Measurements from ENCODE around the gene WDR5. TPM values are rescaled to one million over a fixed set of nuclear protein-coding genes. Genes with fewer than 3 reads are reported as not detected.

Gene WDR5
- total and polyA plus RNA-seq, 10 of the 15 experiments (the other 5 are each of a cell fraction or from before 2014, with no cell fraction given) = 1.4 to 43.7 (median 33.2) TPM

GRCh38 chr9:134099123-134099761 is 36.6 kb upstream of the WDR5 start:
- DNase-seq (ENCODE audit: low read depth, low spot score) (peak; percentile 24), ATAC-seq (peak; percentile 93), FAIRE-seq (peak; percentile 84)
- TF ChIP-seq CTCF (IDR thresholded peaks at IDR 0.05 in 2 of 3, conservative IDR thresholded peaks at IDR 0.05 in 1 of 3; ENCODE audit: control insufficient read depth in 2 of 3, extremely low read depth in 1 of 3, insufficient read depth in 1 of 3, low read depth in 3 of 3, low read length in 3 of 3) (peak; percentile 84 to 86 (median 84)), FOXM1 (IDR thresholded peaks at IDR 0.05; ENCODE audit: low read depth, low read length) (peak; percentile 53; the same call in 1 of the 2 replicates), ZBTB11 (CRISPR knock-in tag; IDR thresholded peaks at IDR 0.05) (no peak), BHLHE40 (IDR thresholded peaks at IDR 0.05; ENCODE audit: borderline replicate concordance in 1 of 2, low read depth in 2 of 2, low read length in 1 of 2) (peak in 1 of 2 experiments; percentile 19; a peak in 1 of 4 replicates), SMC3 (IDR thresholded peaks at IDR 0.05; ENCODE audit: borderline replicate concordance, low read length) (peak; percentile 40; the same call in 1 of the 2 replicates), YY1 (IDR thresholded peaks at IDR 0.05; ENCODE audit: low read depth, low read length) (0 out of 2 replicates have a peak, but pooled peaks have one; percentile 26), MTA3 (IDR thresholded peaks at IDR 0.05; ENCODE audit: borderline replicate concordance, low read length) (no peak), RAD21 (IDR thresholded peaks at IDR 0.05; ENCODE audit: insufficient read depth, low read depth, low read length) (peak; percentile 79)
- RAD21 ChIA-PET (ENCODE audit: unreplicated experiment) = interaction anchor here (0.5 to 0.6 kb wide), 2 partner anchors 73 to 105 kb away, joined by 3 read pairs; no protein-coding TSS in a partner anchor
- in situ Hi-C loops (cut with MboI) (loop anchor here (5.0 kb wide), 1 partner anchor 562 kb away; no protein-coding TSS in a partner anchor), intact Hi-C loops (cut with micrococcal nuclease; ENCODE audit: unreplicated experiment) (loop anchor here (1.0 to 10.0 kb wide), 3 partner anchors 104 to 356 kb away; no protein-coding TSS in a partner anchor)
- Histone ChIP-seq H3K79me2 (ENCODE audit: control insufficient read depth, insufficient read depth, low read length) (no peaks in the 10 kb centered on the region), H3K4me2 (ENCODE audit: control insufficient read depth, insufficient read depth) (no peak overlapping the region), H3K9me3 (replicated peaks; ENCODE audit: control insufficient read depth, insufficient read depth, low read length) (no peaks in the 10 kb centered on the region; the same call in 2 of the 3 replicates), H3K9ac (ENCODE audit: control insufficient read depth, insufficient read depth, low read length) (no peak overlapping the region), H3K27me3 (replicated peaks in 1 of 2; ENCODE audit: control insufficient read depth in 2 of 2, insufficient read depth in 2 of 2, low read length in 1 of 2) (no peaks in the 10 kb centered on the region; a peak in 1 of 4 replicates), H3K27ac (ENCODE audit: control insufficient read depth, insufficient read depth) (no peak overlapping the region), H2AFZ (ENCODE audit: control insufficient read depth, low read depth, low read length) (no peak overlapping the region), H3K4me3 (no peak overlapping the region), H3K36me3 (ENCODE audit: control insufficient read depth in 2 of 2, insufficient read depth in 2 of 2, low read length in 1 of 2) (no peaks in the 10 kb centered on the region), H3K4me1 (ENCODE audit: control insufficient read depth, insufficient read depth, low read length) (no peaks in the 10 kb centered on the region; the same call in 1 of the 2 replicates), H4K20me1 (ENCODE audit: control insufficient read depth, insufficient read depth) (no peaks in the 10 kb centered on the region)
- SMC1A ChIA-PET (ENCODE audit: uncharacterized antibody, unreplicated experiment) = interaction anchor here (0.6 to 2.9 kb wide), 4 partner anchors 74 to 317 kb away, joined by 3 to 15 read pairs (median 4); partner anchors contain the start of gene BRD3OS
- CTCF ChIA-PET = interaction anchor here (0.6 to 1.7 kb wide), 9 partner anchors 11 to 317 kb away, joined by 3 to 7 read pairs (median 4); no protein-coding TSS in a partner anchor
- 11% methylated on average over 13 of the region's 13 CpGs for WGBS (ENCODE audit: insufficient coverage, insufficient replicate concordance, low lambda C conversion rate, missing lambda C conversion rate)
- POLR2A ChIA-PET = no interaction called here
- BruUV-seq (replicated peaks) = no TSS peak

Measured in GM12878 (cell line).